BE2C (cell line): ENCODE results near the gene CFAP77.

Experiments
- DNase-seq: peaks from one replicate; pipeline ENCODE4 v3.0.0-alpha.2; 2020
- H3K27me3 ChIP-seq: fragments of 250-450 bp; sonication (Bioruptor Pico); 2 replicates; pipeline ENCODE4 v1.5.1; 2020; ENCODE audit warnings: mild to moderate bottlenecking
- H3K36me3 ChIP-seq: fragments of 250-450 bp; sonication (Bioruptor Pico); 2 replicates; pipeline ENCODE4 v1.5.1; 2020; ENCODE audit warnings: mild to moderate bottlenecking
- H3K4me1 ChIP-seq: fragments of 250-450 bp; sonication (Bioruptor Pico); 2 replicates; pipeline ENCODE4 v1.5.1; 2020
- H3K4me3 ChIP-seq: 2 replicates; pipeline ENCODE4 v1.5.1; 2011; ENCODE audit warnings: low read depth, low read length
- H3K9me3 ChIP-seq: fragments of 250-450 bp; sonication (Bioruptor Pico); 2 replicates; pipeline ENCODE4 v1.5.1; 2020
- CTCF ChIP-seq: IDR thresholded peaks from 2 replicates; pipeline ENCODE4 v1.5.1; 2012; ENCODE audit warnings: mild to moderate bottlenecking, low read depth, low read length

CFAP77 gene

DNA sequence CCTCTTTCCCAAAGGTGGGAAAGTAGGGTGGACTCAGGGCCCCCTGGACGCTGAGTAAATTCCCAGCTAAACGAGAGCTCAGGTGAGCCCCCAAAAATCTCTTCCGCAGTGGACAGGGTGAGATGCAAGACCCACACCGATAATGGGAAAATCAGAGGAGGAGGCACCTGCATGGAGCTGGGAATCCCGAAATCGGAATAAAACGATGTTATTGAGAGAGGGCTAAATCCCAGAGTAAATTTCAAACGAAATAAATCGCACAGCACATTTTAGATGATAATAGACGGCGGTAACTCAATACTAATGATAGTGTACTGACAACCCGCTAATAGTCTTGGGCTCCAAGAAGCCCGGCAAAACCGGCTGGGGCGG is 169.4 kb downstream of the CFAP77 start:
- no peak overlapping the region for H3K4me3 ChIP-seq
- TF ChIP-seq CTCF: no peak
- H3K9me3 ChIP-seq: no peaks in the 10 kb centered on the region
- peaks cover 64% of the 10 kb centered on the region for H3K27me3 ChIP-seq
- DNase-seq: no peak
- H3K36me3 ChIP-seq: no peaks in the 10 kb centered on the region
- peaks cover 10% of the 10 kb centered on the region; the same call in 1 of the 2 replicates for H3K4me1 ChIP-seq

- no peak for DNase-seq
- TF ChIP-seq CTCF: no peak
- H3K9me3 ChIP-seq: no peaks in the 10 kb centered on the region
- peaks cover 94% of the 10 kb centered on the region for H3K27me3 ChIP-seq
- no peaks in the 10 kb centered on the region for H3K36me3 ChIP-seq
- H3K4me3 ChIP-seq: peak within 1 kb of the TSS; percentile 50
- peaks cover 10% of the 10 kb centered on the region; the same call in 1 of the 2 replicates for H3K4me1 ChIP-seq
Measured at GRCh38 chr9:132582276-132582785, 172.3 kb downstream of the CFAP77 start, which contains the start of gene BARHL1. Gene BARHL1 (plus strand): TSS chr9:132582606. CDS start chr9:132582798, 192 bp downstream.

- DNase-seq: no peak
- H3K4me3 ChIP-seq: no peak overlapping the region
- H3K4me1 ChIP-seq: peaks cover 10% of the 10 kb centered on the region; the same call in 1 of the 2 replicates
- no peaks in the 10 kb centered on the region for H3K9me3 ChIP-seq
- peaks cover 96% of the 10 kb centered on the region for H3K27me3 ChIP-seq
- no peak for TF ChIP-seq CTCF
- no peaks in the 10 kb centered on the region for H3K36me3 ChIP-seq
Measured at GRCh38 chr9:132582786-132583583, 173.0 kb downstream of the CFAP77 start.

- Histone ChIP-seq H3K9me3 (no peaks in the 10 kb centered on the region), H3K27me3 (peaks cover 98% of the 10 kb centered on the region), H3K4me3 (no peak overlapping the region), H3K36me3 (no peaks in the 10 kb centered on the region), H3K4me1 (peaks cover 10% of the 10 kb centered on the region; the same call in 1 of the 2 replicates)
- no peak for DNase-seq
- TF ChIP-seq CTCF: no peak
Measured at GRCh38 chr9:132583584-132584304, 173.7 kb downstream of the CFAP77 start.

DNA sequence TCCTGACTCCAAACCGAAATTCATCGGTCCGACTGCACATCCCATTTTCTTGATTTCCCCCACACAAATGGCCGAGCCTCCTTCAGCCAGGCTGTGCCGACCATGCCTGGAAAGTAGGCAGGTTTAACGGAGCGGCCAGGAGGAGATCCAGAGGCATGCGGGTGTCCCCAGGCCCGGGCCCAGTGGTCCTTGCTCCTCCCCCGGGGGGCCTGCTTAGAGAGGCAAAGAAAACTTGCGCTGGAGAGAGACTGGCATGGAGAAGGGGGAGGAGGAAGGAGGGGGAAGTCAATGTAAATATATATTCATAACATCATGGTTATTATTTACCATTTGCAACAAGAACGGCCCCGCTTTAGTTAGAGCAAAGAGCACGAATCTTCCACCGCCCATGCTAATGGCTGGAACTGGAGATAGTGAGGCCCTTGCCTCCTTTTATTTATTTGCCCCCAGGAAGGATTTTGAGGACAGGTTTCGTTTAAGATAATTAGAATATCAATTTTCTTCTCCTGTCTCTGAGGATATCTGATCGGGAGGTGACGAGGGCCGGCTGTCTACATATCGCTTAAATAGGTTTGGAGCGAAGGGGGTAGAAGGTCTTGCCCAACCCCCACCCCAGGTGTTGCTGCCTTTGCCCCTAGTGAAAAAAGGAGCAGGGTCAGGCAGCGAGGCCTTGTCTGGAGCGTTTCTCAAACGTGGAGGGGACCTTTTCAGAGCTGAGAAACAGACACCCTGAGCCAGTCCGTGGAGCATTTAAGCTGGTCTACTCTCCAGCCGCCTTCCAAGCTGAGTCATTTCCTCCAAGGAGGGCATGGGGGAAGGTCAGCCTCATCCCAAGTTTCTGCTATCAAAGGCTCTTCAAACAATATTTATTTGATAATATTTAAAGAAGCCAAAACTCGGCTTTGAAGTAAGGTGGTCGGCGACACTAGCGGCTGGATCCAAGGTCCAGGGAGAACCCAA is 174.9 kb downstream of the CFAP77 start:
- Histone ChIP-seq H3K9me3 (no peaks in the 10 kb centered on the region), H3K4me3 (no peak overlapping the region), H3K27me3 (peaks cover 98% of the 10 kb centered on the region), H3K4me1 (peaks cover 10% of the 10 kb centered on the region; the same call in 1 of the 2 replicates), H3K36me3 (no peaks in the 10 kb centered on the region)
- TF ChIP-seq CTCF: no peak
- DNase-seq: no peak
